Astrocyte of the spinal cord (primary cell): ENCODE results near the gene RIMS3.
A peak's percentile ranks its signal among the peaks of the same experiment; 100 is the strongest.

Experiments
- DNase-seq: peaks from one replicate; pipeline ENCODE4 v3.0.0; 2011; ENCODE audit warnings: low read depth, low spot score
- H3K4me3 ChIP-seq: 2 replicates; pipeline ENCODE4 v1.5.1; 2011; ENCODE audit warnings: low read depth, mild to moderate bottlenecking, low read length, moderate library complexity
- in situ Hi-C: cut with HindIII; loops from 2 replicates; pipeline ENCODE4 v1.10.0; 2017; ENCODE audit warnings: low sequenced_read_pairs
- TF ChIP-seq, protein P1 (sequence below): IDR thresholded peaks from 2 replicates; pipeline ENCODE4 v1.5.1; 2012; ENCODE audit warnings: low read depth, mild to moderate bottlenecking, low read length, inconsistent platforms

RIMS3 gene

DNA sequence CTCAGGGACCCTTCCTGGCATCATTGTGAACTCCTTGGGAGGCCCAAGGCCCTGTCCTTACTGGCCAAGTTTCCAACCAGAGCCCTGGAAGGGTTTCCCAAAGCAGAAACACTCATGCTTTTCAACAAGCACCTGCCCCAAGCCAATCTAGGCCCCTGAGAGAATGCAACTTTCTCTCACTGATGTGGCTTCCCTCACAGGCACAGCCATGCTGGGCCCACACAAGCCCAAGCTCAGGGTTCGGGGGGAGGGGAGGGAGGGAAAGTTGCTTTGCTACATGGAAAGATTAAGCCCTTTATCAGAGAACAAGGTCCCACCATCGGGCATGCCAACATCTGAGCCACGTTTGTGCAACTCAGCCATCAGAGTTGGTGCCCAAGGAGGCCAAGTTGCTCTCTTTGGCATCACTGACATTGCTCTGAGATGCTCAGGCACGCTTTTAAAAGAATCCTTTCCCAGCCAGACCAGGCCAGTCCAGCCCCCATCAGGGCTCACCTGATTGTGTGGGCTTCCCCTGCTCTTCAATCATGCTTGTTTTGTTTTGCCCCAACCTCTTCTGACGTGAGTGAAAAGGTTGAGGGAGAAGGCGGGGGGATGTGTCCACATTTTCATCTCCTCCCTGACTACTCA, 43.5 kb downstream of the RIMS3 start:
- in situ Hi-C loops, result no loop called here
- H3K4me3 ChIP-seq, result no peak overlapping the region

GRCh38 chr1:40620586-40621210, 44.8 kb downstream of the RIMS3 start:
- no peak overlapping the region for H3K4me3 ChIP-seq
- DNase-seq, result no peak
- TF ChIP-seq, protein P1, sequence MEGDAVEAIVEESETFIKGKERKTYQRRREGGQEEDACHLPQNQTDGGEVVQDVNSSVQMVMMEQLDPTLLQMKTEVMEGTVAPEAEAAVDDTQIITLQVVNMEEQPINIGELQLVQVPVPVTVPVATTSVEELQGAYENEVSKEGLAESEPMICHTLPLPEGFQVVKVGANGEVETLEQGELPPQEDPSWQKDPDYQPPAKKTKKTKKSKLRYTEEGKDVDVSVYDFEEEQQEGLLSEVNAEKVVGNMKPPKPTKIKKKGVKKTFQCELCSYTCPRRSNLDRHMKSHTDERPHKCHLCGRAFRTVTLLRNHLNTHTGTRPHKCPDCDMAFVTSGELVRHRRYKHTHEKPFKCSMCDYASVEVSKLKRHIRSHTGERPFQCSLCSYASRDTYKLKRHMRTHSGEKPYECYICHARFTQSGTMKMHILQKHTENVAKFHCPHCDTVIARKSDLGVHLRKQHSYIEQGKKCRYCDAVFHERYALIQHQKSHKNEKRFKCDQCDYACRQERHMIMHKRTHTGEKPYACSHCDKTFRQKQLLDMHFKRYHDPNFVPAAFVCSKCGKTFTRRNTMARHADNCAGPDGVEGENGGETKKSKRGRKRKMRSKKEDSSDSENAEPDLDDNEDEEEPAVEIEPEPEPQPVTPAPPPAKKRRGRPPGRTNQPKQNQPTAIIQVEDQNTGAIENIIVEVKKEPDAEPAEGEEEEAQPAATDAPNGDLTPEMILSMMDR, result no peak
- in situ Hi-C loops, result no loop called here

More for the DNA sequence above, 43.5 kb downstream of the RIMS3 start:
- DNase-seq, result no peak
- TF ChIP-seq, protein P1, result no peak

- TF ChIP-seq, protein P1, result no peak
- no peak overlapping the region for H3K4me3 ChIP-seq
- no peak for DNase-seq
- in situ Hi-C loops, result no loop called here
These were observed 45.3 kb downstream of the RIMS3 start for GRCh38 chr1:40620150-40620549.

GRCh38 chr1:40618108-40618507, 47.4 kb downstream of the RIMS3 start:
- in situ Hi-C loops, result no loop called here
- H3K4me3 ChIP-seq, result no peak overlapping the region
- DNase-seq, result no peak
- TF ChIP-seq, protein P1, result no peak

GRCh38 chr1:40612345-40612831, 53.1 kb downstream of the RIMS3 start:
- DNase-seq, result peak; percentile 62
- H3K4me3 ChIP-seq, result no peak overlapping the region
- TF ChIP-seq, protein P1, result peak; percentile 91
- in situ Hi-C loops, result no loop called here

DNA sequence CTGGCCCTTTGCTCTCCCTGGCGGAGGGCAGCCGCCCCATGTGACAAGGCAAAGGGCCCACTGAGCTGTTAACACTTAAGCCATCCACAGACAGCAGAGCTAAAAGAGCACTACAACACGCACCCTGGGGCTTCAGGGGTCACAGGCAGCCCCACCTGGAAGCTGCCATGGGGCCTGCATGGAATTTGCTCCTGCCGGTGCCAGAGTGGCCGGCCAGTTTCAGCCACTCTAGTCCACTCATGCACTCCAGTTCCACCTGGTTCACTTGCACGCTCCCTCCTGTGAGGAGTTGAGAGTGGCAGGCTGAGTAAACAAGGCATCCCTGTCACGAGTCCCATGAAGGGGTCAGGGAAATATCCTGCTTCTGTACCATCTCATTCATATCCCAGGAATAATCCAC, 55.3 kb downstream of the RIMS3 start:
- TF ChIP-seq, protein P1, result no peak
- in situ Hi-C loops, result no loop called here

More for the DNA sequence above, 55.3 kb downstream of the RIMS3 start:
- DNase-seq, result no peak
- H3K4me3 ChIP-seq, result no peak overlapping the region
